Measurements from ENCODE around the gene HMCN2. TPM values are rescaled to one million over a fixed set of nuclear protein-coding genes. Genes with fewer than 3 reads are reported as not detected.
"Not testable (repeated sequence)": the region's sequence is repeated elsewhere in the genome, so short reads cannot be mapped to it uniquely, and the experiment has no call there.

HMCN2 gene
- polyA plus RNA-seq, 1 experiment, result under 0.01 TPM

- no peak overlapping the region for H3K27ac ChIP-seq (ENCODE audit: low read depth, low read length)
- ChIA-PET CTCF (interaction anchor here (0.6 to 1.2 kb wide), 2 partner anchors 9 to 138 kb away, joined by 4 to 7 read pairs; no protein-coding TSS in a partner anchor), POLR2A (no interaction called here)
- H3K27me3 ChIP-seq (ENCODE audit: control insufficient read depth, insufficient read depth, low read length), result peaks cover 10% of the 10 kb centered on the region
- DNase-seq (ENCODE audit: low read depth, low spot score), result no peak
- H3K9me3 ChIP-seq (ENCODE audit: control insufficient read depth, insufficient read depth, low read length), result peaks cover 3% of the 10 kb centered on the region; the same call in 1 of the 2 replicates
- H3K4me3 ChIP-seq (ENCODE audit: low read depth, low read length), result no peak overlapping the region
- TF ChIP-seq CTCF (IDR thresholded peaks at IDR 0.05; ENCODE audit: low read depth, low read length), result no peak
Observed at GRCh38 chr9:130245474-130245873, 20.1 kb upstream of the HMCN2 start.

GRCh38 chr9:130246126-130246525 lies 19.4 kb upstream of the HMCN2 start:
- no peak for DNase-seq (ENCODE audit: low read depth, low spot score)
- peaks cover 11% of the 10 kb centered on the region for H3K27me3 ChIP-seq (ENCODE audit: control insufficient read depth, insufficient read depth, low read length)
- ChIA-PET CTCF (interaction anchor here (1.2 kb wide), 1 partner anchor 139 kb away, joined by 7 read pairs; no protein-coding TSS in a partner anchor), POLR2A (no interaction called here)
- TF ChIP-seq CTCF (IDR thresholded peaks at IDR 0.05; ENCODE audit: low read depth, low read length), result no peak
- H3K9me3 ChIP-seq (ENCODE audit: control insufficient read depth, insufficient read depth, low read length), result peaks cover 3% of the 10 kb centered on the region; the same call in 1 of the 2 replicates
- H3K4me3 ChIP-seq (ENCODE audit: low read depth, low read length), result no peak overlapping the region
- no peak overlapping the region for H3K27ac ChIP-seq (ENCODE audit: low read depth, low read length)

GRCh38 chr9:130254747-130255630 lies 10.6 kb upstream of the HMCN2 start:
- ChIA-PET CTCF (interaction anchor here (0.5 to 1.1 kb wide), 2 partner anchors 12 to 18 kb away, joined by 3 to 6 read pairs; no protein-coding TSS in a partner anchor), POLR2A (no interaction called here)
- no peak overlapping the region for H3K27ac ChIP-seq (ENCODE audit: low read depth, low read length)
- H3K4me3 ChIP-seq (ENCODE audit: low read depth, low read length), result no peak overlapping the region
- H3K9me3 ChIP-seq (ENCODE audit: control insufficient read depth, insufficient read depth, low read length), result peaks cover 3% of the 10 kb centered on the region; the same call in 1 of the 2 replicates
- peaks cover 31% of the 10 kb centered on the region for H3K27me3 ChIP-seq (ENCODE audit: control insufficient read depth, insufficient read depth, low read length)
- no peak for DNase-seq (ENCODE audit: low read depth, low spot score)
- TF ChIP-seq CTCF (IDR thresholded peaks at IDR 0.05; ENCODE audit: low read depth, low read length), result no peak

- DNase-seq (ENCODE audit: low read depth, low spot score), result no peak
- no peak for TF ChIP-seq CTCF (IDR thresholded peaks at IDR 0.05; ENCODE audit: low read depth, low read length)
- POLR2A ChIA-PET, result no interaction called here
- CTCF ChIA-PET, result interaction anchor here (0.9 to 2.3 kb wide), 2 partner anchors 11 to 13 kb away, joined by 4 to 7 read pairs (median 6); no protein-coding TSS in a partner anchor
- Histone ChIP-seq H3K4me3 (ENCODE audit: low read depth, low read length) (no peak overlapping the region), H3K9me3 (ENCODE audit: control insufficient read depth, insufficient read depth, low read length) (no peaks in the 10 kb centered on the region; the same call in 1 of the 2 replicates), H3K27ac (ENCODE audit: low read depth, low read length) (no peak overlapping the region), H3K27me3 (ENCODE audit: control insufficient read depth, insufficient read depth, low read length) (peaks cover 32% of the 10 kb centered on the region)
Observed at GRCh38 chr9:130255631-130256134, 9.9 kb upstream of the HMCN2 start.

- ChIA-PET CTCF (interaction anchor here (0.9 to 2.3 kb wide), 2 partner anchors 10 to 13 kb away, joined by 4 to 7 read pairs; no protein-coding TSS in a partner anchor), POLR2A (no interaction called here)
- TF ChIP-seq CTCF (IDR thresholded peaks at IDR 0.05; ENCODE audit: low read depth, low read length), result no peak
- no peaks in the 10 kb centered on the region for H3K9me3 ChIP-seq (ENCODE audit: control insufficient read depth, insufficient read depth, low read length)
- H3K27me3 ChIP-seq (ENCODE audit: control insufficient read depth, insufficient read depth, low read length), result peaks cover 38% of the 10 kb centered on the region
- DNase-seq (ENCODE audit: low read depth, low spot score), result no peak
- H3K27ac ChIP-seq (ENCODE audit: low read depth, low read length), result no peak overlapping the region
- H3K4me3 ChIP-seq (ENCODE audit: low read depth, low read length), result no peak overlapping the region
Observed at GRCh38 chr9:130256644-130257043, 8.9 kb upstream of the HMCN2 start.

- peaks cover 48% of the 10 kb centered on the region for H3K27me3 ChIP-seq (ENCODE audit: control insufficient read depth, insufficient read depth, low read length)
- CTCF ChIA-PET, result interaction anchor here (0.9 to 3.9 kb wide), 2 partner anchors 15 to 22 kb away, joined by 6 to 16 read pairs; no protein-coding TSS in a partner anchor
- H3K4me3 ChIP-seq (ENCODE audit: low read depth, low read length); H3K27ac ChIP-seq (ENCODE audit: low read depth, low read length); POLR2A ChIA-PET; H3K9me3 ChIP-seq (ENCODE audit: control insufficient read depth, insufficient read depth, low read length); DNase-seq (ENCODE audit: low read depth, low spot score): not testable (repeated sequence)
Observed at GRCh38 chr9:130258137-130258536, 7.4 kb upstream of the HMCN2 start.

All from AG04450 (cell line).